Measurements from ENCODE around the gene ETS1. TPM values are rescaled to one million over a fixed set of nuclear protein-coding genes. Genes with fewer than 3 reads are reported as not detected.
"Not testable (repeated sequence)": the region's sequence is repeated elsewhere in the genome, so short reads cannot be mapped to it uniquely, and the experiment has no call there.

Gene ETS1
- total RNA-seq, 1 donor: 67.3 TPM

GRCh38 chr11:128448200-128448886 is 139.0 kb downstream of the ETS1 start:
- Histone ChIP-seq H3K36me3 (ENCODE audit: insufficient read depth, low read length) (no peaks in the 10 kb centered on the region), H3K9me3 (ENCODE audit: low read depth, low read length) (no peaks in the 10 kb centered on the region), H3K79me2 (ENCODE audit: insufficient read depth, low read length) (no peaks in the 10 kb centered on the region), H4K20me1 (ENCODE audit: insufficient read depth, low read length) (no peaks in the 10 kb centered on the region), H2AFZ (ENCODE audit: low read length) (no peak overlapping the region), H3K27me3 (ENCODE audit: insufficient read depth, low read length) (no peaks in the 10 kb centered on the region), H3K4me1 (ENCODE audit: insufficient read depth, low read length) (peaks cover 25% of the 10 kb centered on the region), H3K4me3 (ENCODE audit: insufficient read depth, low read length) (no peak overlapping the region), H3K4me2 (ENCODE audit: insufficient read depth, low read length) (no peak overlapping the region), H3K27ac (ENCODE audit: low read depth, low read length) (no peak overlapping the region)
- no peak for TF ChIP-seq CTCF (IDR thresholded peaks at IDR 0.05; ENCODE audit: extremely low read depth, low read depth, low read length)
- DNase-seq (ENCODE audit: insufficient read length, low spot score, missing footprints): no peak

GRCh38 chr11:128447233-128447632 is 140.1 kb downstream of the ETS1 start:
- H3K4me3 ChIP-seq (ENCODE audit: insufficient read depth, low read length): no peak overlapping the region
- DNase-seq (ENCODE audit: insufficient read length, low spot score, missing footprints): no peak
- H3K79me2 ChIP-seq (ENCODE audit: insufficient read depth, low read length): no peaks in the 10 kb centered on the region
- no peak overlapping the region for H3K27ac ChIP-seq (ENCODE audit: low read depth, low read length)
- H3K9me3 ChIP-seq (ENCODE audit: low read depth, low read length): no peaks in the 10 kb centered on the region
- H2AFZ ChIP-seq (ENCODE audit: low read length): no peak overlapping the region
- peaks cover 16% of the 10 kb centered on the region for H3K4me1 ChIP-seq (ENCODE audit: insufficient read depth, low read length)
- H3K36me3 ChIP-seq (ENCODE audit: insufficient read depth, low read length): no peaks in the 10 kb centered on the region
- no peak for TF ChIP-seq CTCF (IDR thresholded peaks at IDR 0.05; ENCODE audit: extremely low read depth, low read depth, low read length)
- no peaks in the 10 kb centered on the region for H4K20me1 ChIP-seq (ENCODE audit: insufficient read depth, low read length)
- H3K4me2 ChIP-seq (ENCODE audit: insufficient read depth, low read length): no peak overlapping the region
- no peaks in the 10 kb centered on the region for H3K27me3 ChIP-seq (ENCODE audit: insufficient read depth, low read length)

- not testable (repeated sequence) for H3K4me2 ChIP-seq (ENCODE audit: insufficient read depth, low read length); H2AFZ ChIP-seq (ENCODE audit: low read length); H4K20me1 ChIP-seq (ENCODE audit: insufficient read depth, low read length); H3K36me3 ChIP-seq (ENCODE audit: insufficient read depth, low read length); H3K79me2 ChIP-seq (ENCODE audit: insufficient read depth, low read length); H3K4me3 ChIP-seq (ENCODE audit: insufficient read depth, low read length); H3K27me3 ChIP-seq (ENCODE audit: insufficient read depth, low read length); DNase-seq (ENCODE audit: insufficient read length, low spot score, missing footprints); H3K4me1 ChIP-seq (ENCODE audit: insufficient read depth, low read length); H3K27ac ChIP-seq (ENCODE audit: low read depth, low read length); H3K9me3 ChIP-seq (ENCODE audit: low read depth, low read length)
These were observed 141.4 kb downstream of the ETS1 start for GRCh38 chr11:128445921-128446320.

GRCh38 chr11:128437136-128437535 is 150.2 kb downstream of the ETS1 start:
- H3K79me2 ChIP-seq (ENCODE audit: insufficient read depth, low read length): no peaks in the 10 kb centered on the region
- H3K4me1 ChIP-seq (ENCODE audit: insufficient read depth, low read length): peaks cover 4% of the 10 kb centered on the region
- H3K9me3 ChIP-seq (ENCODE audit: low read depth, low read length): no peaks in the 10 kb centered on the region
- no peak overlapping the region for H3K4me3 ChIP-seq (ENCODE audit: insufficient read depth, low read length)
- H3K4me2 ChIP-seq (ENCODE audit: insufficient read depth, low read length): peak overlapping the region; percentile 65
- DNase-seq (ENCODE audit: insufficient read length, low spot score, missing footprints): peak; percentile 84
- no peaks in the 10 kb centered on the region for H3K27me3 ChIP-seq (ENCODE audit: insufficient read depth, low read length)
- H4K20me1 ChIP-seq (ENCODE audit: insufficient read depth, low read length): no peaks in the 10 kb centered on the region
- no peaks in the 10 kb centered on the region for H3K36me3 ChIP-seq (ENCODE audit: insufficient read depth, low read length)
- TF ChIP-seq CTCF (IDR thresholded peaks at IDR 0.05; ENCODE audit: extremely low read depth, low read depth, low read length): no peak
- peak overlapping the region; percentile 64 for H3K27ac ChIP-seq (ENCODE audit: low read depth, low read length)
- peak overlapping the region; percentile 79 for H2AFZ ChIP-seq (ENCODE audit: low read length)
